ENCODE measurements around the gene TAF1B.

The TAF1B gene

GRCh38 chr2:9968553-9969497 lies 125.6 kb downstream of the TAF1B start:
- in situ Hi-C loops (cut with HindIII; ENCODE audit: low pct_ligation_motif_present, low pct_unique_long_range_greater_than_20kb, low sequenced_read_pairs), result no loop called here
- DNase-seq, result no peak

GRCh38 chr2:9970200-9971044 lies 127.1 kb downstream of the TAF1B start:
- in situ Hi-C loops (cut with HindIII; ENCODE audit: low pct_ligation_motif_present, low pct_unique_long_range_greater_than_20kb, low sequenced_read_pairs), result no loop called here
- DNase-seq, result no peak

GRCh38 chr2:9971105-9971818 lies 128.0 kb downstream of the TAF1B start:
- in situ Hi-C loops (cut with HindIII; ENCODE audit: low pct_ligation_motif_present, low pct_unique_long_range_greater_than_20kb, low sequenced_read_pairs), result no loop called here

GRCh38 chr2:9971890-9972289 lies 128.6 kb downstream of the TAF1B start:
- in situ Hi-C loops (cut with HindIII; ENCODE audit: low pct_ligation_motif_present, low pct_unique_long_range_greater_than_20kb, low sequenced_read_pairs), result no loop called here
- DNase-seq, result no peak

More at GRCh38 chr2:9971105-9971818, 128.0 kb downstream of the TAF1B start:
- no peak for DNase-seq

- in situ Hi-C loops (cut with HindIII; ENCODE audit: low pct_ligation_motif_present, low pct_unique_long_range_greater_than_20kb, low sequenced_read_pairs), result no loop called here
- DNase-seq, result peak; percentile 41
Measured at GRCh38 chr2:9972621-9973479, 129.6 kb downstream of the TAF1B start.

GRCh38 chr2:9973690-9974089 lies 130.4 kb downstream of the TAF1B start:
- DNase-seq, result no peak
- in situ Hi-C loops (cut with HindIII; ENCODE audit: low pct_ligation_motif_present, low pct_unique_long_range_greater_than_20kb, low sequenced_read_pairs), result no loop called here

GRCh38 chr2:9974343-9974742 lies 131.1 kb downstream of the TAF1B start:
- in situ Hi-C loops (cut with HindIII; ENCODE audit: low pct_ligation_motif_present, low pct_unique_long_range_greater_than_20kb, low sequenced_read_pairs), result no loop called here

GRCh38 chr2:9975328-9975727 lies 132.1 kb downstream of the TAF1B start:
- in situ Hi-C loops (cut with HindIII; ENCODE audit: low pct_ligation_motif_present, low pct_unique_long_range_greater_than_20kb, low sequenced_read_pairs), result no loop called here
- DNase-seq, result no peak

More at GRCh38 chr2:9974343-9974742, 131.1 kb downstream of the TAF1B start:
- DNase-seq, result no peak

- peak; percentile 98 for DNase-seq
- in situ Hi-C loops (cut with HindIII; ENCODE audit: low pct_ligation_motif_present, low pct_unique_long_range_greater_than_20kb, low sequenced_read_pairs), result no loop called here
Measured at GRCh38 chr2:9975805-9976447, 132.7 kb downstream of the TAF1B start.

GRCh38 chr2:9979977-9980376 lies 136.7 kb downstream of the TAF1B start:
- DNase-seq, result no peak
- in situ Hi-C loops (cut with HindIII; ENCODE audit: low pct_ligation_motif_present, low pct_unique_long_range_greater_than_20kb, low sequenced_read_pairs), result no loop called here

- in situ Hi-C loops (cut with HindIII; ENCODE audit: low pct_ligation_motif_present, low pct_unique_long_range_greater_than_20kb, low sequenced_read_pairs), result no loop called here
- no peak for DNase-seq
Measured at GRCh38 chr2:9980520-9980919, 137.2 kb downstream of the TAF1B start.

GRCh38 chr2:9981655-9982054 lies 138.4 kb downstream of the TAF1B start:
- no peak for DNase-seq
- in situ Hi-C loops (cut with HindIII; ENCODE audit: low pct_ligation_motif_present, low pct_unique_long_range_greater_than_20kb, low sequenced_read_pairs), result no loop called here

- no peak for DNase-seq
- in situ Hi-C loops (cut with HindIII; ENCODE audit: low pct_ligation_motif_present, low pct_unique_long_range_greater_than_20kb, low sequenced_read_pairs), result no loop called here
Measured at GRCh38 chr2:9982248-9982647, 139.0 kb downstream of the TAF1B start.

- DNase-seq, result no peak
- in situ Hi-C loops (cut with HindIII; ENCODE audit: low pct_ligation_motif_present, low pct_unique_long_range_greater_than_20kb, low sequenced_read_pairs), result no loop called here
Measured at GRCh38 chr2:9982891-9983290, 139.6 kb downstream of the TAF1B start.

- no peak for DNase-seq
- in situ Hi-C loops (cut with HindIII; ENCODE audit: low pct_ligation_motif_present, low pct_unique_long_range_greater_than_20kb, low sequenced_read_pairs), result no loop called here
Measured at GRCh38 chr2:9983401-9984216, 140.3 kb downstream of the TAF1B start.
